ENCODE results near the gene LRRC41.
"Not testable (repeated sequence)": the region's sequence is repeated elsewhere in the genome, so short reads cannot be mapped to it uniquely, and the experiment has no call there.

The LRRC41 gene

DNA sequence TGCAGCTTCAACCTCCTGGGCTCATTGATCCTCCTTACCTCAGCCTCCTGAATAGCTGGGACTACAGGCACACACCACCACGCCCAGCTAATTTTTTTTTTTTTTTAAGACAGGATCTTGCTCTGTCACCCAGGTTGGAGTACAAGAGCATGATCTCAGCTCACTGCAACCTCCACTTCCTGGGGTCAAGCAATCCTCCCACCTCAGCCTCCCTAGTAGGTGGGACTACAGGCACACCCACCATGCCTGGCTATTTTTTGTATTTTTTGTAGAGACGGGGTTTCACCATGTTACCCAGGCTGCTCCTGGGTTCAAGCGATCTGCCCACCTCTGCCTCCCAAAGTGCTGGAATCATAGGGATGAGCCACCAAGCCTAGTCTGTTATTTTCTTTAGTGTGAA lies 59.6 kb downstream of the LRRC41 start:
- DNase-seq: not testable (repeated sequence)

DNA sequence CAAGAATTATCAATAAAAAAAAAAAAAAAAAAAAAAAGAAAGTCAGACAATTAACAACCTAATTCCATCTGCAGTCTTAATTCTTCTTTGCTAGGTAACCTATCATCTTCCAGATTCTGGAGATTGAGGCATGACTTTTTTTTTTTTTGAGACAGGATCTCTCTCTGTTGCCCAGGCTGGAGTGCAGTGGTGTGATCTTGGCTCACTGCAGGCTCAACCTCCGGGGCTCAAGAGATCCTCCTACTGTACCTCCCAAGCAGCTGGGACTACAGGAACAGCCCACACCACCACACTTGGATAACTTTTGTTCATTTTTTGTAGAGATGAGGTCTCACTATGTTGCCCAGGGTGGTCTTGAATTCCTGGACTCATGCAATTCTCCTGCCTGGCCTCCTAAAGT lies 60.5 kb downstream of the LRRC41 start:
- no peak for DNase-seq

DNA sequence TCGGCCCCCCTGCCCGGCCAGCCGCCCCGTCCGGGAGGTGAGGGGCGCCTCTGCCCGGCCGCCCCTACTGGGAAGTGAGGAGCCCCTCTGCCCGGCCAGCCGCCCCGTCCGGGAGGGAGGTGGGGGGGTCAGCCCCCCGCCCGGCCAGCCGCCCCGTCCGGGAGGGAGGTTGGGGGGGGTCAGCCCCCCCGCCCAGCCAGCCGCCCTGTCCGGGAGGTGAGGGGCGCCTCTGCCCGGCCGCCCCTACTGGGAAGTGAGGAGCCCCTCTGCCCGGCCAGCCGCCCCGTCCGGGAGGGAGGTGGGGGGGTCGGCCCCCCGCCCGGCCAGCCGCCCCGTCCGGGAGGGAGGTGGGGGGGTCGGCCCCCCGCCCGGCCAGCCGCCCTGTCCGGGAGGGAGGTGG lies 61.7 kb downstream of the LRRC41 start:
- DNase-seq: not testable (repeated sequence)

DNA sequence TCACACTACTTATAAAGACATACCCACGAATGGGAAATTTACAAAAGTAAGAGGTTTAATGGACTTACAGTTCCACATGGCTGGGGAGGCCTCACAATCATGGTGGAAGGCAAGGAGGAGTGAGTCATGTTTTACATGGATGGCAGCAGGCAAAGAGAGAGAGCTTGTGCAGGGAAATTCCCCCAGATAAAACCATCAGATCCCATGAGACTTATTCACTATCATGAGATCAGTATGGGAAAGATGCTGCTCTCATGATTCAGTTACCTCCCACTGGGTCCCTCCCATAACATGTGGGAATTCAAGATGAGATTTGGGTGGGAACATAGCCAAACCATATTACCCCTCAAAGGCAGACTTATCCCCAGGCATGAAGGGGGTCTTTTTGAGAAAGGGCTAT lies 64.6 kb downstream of the LRRC41 start:
- not testable (repeated sequence) for DNase-seq

DNA sequence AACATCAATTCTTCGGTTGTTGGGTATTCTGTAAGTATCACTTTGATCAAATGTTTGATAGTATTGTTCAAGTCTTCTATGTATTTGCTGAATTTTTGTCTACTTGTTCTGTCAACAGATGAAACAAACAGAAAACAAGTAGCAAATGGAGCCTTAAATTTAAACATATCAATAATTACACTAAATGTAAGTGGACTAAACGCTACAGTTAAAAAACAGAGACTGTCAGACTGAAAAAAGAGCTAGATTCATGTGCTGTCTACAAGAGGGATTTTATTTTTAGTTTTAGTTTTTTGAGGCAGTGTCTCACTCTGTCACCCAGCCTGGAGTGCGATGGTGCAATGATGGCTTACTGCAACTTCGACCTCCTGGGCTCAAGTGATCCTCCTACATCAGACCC lies 66.5 kb downstream of the LRRC41 start:
- no peak for DNase-seq

DNA sequence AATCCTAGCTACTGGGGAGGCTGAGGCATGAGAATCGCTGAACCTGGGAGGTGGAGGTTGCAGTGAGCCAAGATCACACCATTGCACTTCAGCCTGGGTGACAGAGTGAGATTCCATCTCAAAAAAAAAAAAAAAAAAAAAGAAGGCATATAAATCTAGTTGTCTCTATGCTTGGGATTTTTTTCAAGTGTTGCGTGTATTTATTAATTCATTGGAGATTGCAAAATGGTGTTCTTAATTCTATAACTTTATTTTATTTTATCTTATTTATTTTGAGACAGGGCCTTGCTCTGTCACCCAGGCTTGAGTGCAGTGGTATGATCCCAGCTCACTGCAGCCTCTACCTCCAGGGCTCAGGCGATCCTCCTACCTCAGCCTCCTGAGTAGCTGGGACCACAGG lies 72.2 kb downstream of the LRRC41 start:
- DNase-seq: not testable (repeated sequence)
